Fibroblast of the conjunctiva (primary cell): ENCODE results near the gene PCNX3.
"Not testable (repeated sequence)": the region's sequence is repeated elsewhere in the genome, so short reads cannot be mapped to it uniquely, and the experiment has no call there.

Source experiments
- DNase-seq: peaks from one replicate; pipeline ENCODE4 v3.0.0-alpha.2; 2010; ENCODE audit warnings: low read depth

PCNX3 gene

GRCh38 chr11:65620666-65621065, 5.1 kb downstream of the PCNX3 start:
- no peak for DNase-seq

- DNase-seq, result no peak
These were observed 5.9 kb downstream of the PCNX3 start for GRCh38 chr11:65621460-65621859.

- DNase-seq, result no peak
These were observed 6.4 kb downstream of the PCNX3 start for GRCh38 chr11:65622011-65622410.

GRCh38 chr11:65623177-65623576, 7.6 kb downstream of the PCNX3 start:
- DNase-seq, result no peak

GRCh38 chr11:65623852-65624616, 8.5 kb downstream of the PCNX3 start:
- no peak for DNase-seq

GRCh38 chr11:65624931-65625627, 9.5 kb downstream of the PCNX3 start:
- DNase-seq, result no peak

GRCh38 chr11:65625628-65626342, 10.2 kb downstream of the PCNX3 start:
- DNase-seq, result no peak

GRCh38 chr11:65627202-65627601, 11.6 kb downstream of the PCNX3 start:
- DNase-seq, result no peak

GRCh38 chr11:65629579-65629978, 14.0 kb downstream of the PCNX3 start:
- DNase-seq, result no peak

- DNase-seq, result no peak
These were observed 14.6 kb downstream of the PCNX3 start for GRCh38 chr11:65630215-65630614.

GRCh38 chr11:65633390-65634108, 18.0 kb downstream of the PCNX3 start:
- DNase-seq, result no peak

GRCh38 chr11:65634109-65634436, 18.5 kb downstream of the PCNX3 start:
- no peak for DNase-seq

GRCh38 chr11:65634440-65634839, 18.9 kb downstream of the PCNX3 start:
- DNase-seq, result no peak

- no peak for DNase-seq
These were observed 19.5 kb downstream of the PCNX3 start for GRCh38 chr11:65634905-65635731.

- no peak for DNase-seq
These were observed 20.8 kb downstream of the PCNX3 start for GRCh38 chr11:65636108-65637031.

- no peak for DNase-seq
These were observed 21.5 kb downstream of the PCNX3 start for GRCh38 chr11:65637032-65637557.

GRCh38 chr11:65637794-65638419, 22.3 kb downstream of the PCNX3 start, which contains the start of gene SIPA1:
SIPA1 (plus strand) TSS chr11:65638101; CDS start chr11:65640922, 2,821 bp downstream.
- peak; percentile 66 for DNase-seq

- not testable (repeated sequence) for DNase-seq
These were observed 23.6 kb downstream of the PCNX3 start for GRCh38 chr11:65639228-65639597.

GRCh38 chr11:65639623-65640482, 24.3 kb downstream of the PCNX3 start:
- DNase-seq, result no peak
